Upper lobe of right lung (tissue), 1 donor: ENCODE data around the gene TJP2. TPM values are rescaled to one million over a fixed set of nuclear protein-coding genes. Genes with fewer than 3 reads are reported as not detected.

Experiments used
- ATAC-seq: fragments of 200-7000 bp; cut with Tn5 transposase; one replicate; pipeline ENCODE4 v1.9.1; 2020; ENCODE audit warnings: mild to moderate bottlenecking, moderate library complexity
- DNase-seq: peaks from one replicate; pipeline ENCODE4 v3.0.0-alpha.2; 2020
- H3K27ac ChIP-seq: fragments of 200-600 bp; one replicate; pipeline ENCODE4 v1.8.0; 2022
- H3K27me3 ChIP-seq: fragments of 200-600 bp; one replicate; pipeline ENCODE4 v1.8.0; 2022; ENCODE audit warnings: mild to moderate bottlenecking
- H3K36me3 ChIP-seq: fragments of 200-600 bp; one replicate; pipeline ENCODE4 v1.8.0; 2022
- H3K4me1 ChIP-seq: fragments of 200-600 bp; one replicate; pipeline ENCODE4 v1.8.0; 2022
- H3K4me3 ChIP-seq: fragments of 200-600 bp; one replicate; pipeline ENCODE4 v1.8.0; 2022; ENCODE audit warnings: mild to moderate bottlenecking
- H3K9me3 ChIP-seq: fragments of 200-600 bp; one replicate; pipeline ENCODE4 v1.8.0; 2022
- CTCF ChIP-seq: fragments of 200-600 bp; IDR thresholded peaks from one replicate; pipeline ENCODE4 v1.8.0; 2022; ENCODE audit warnings: antibody characterized with exemption
- intact Hi-C: fragments of 100-400 bp; cut with DNase I; formaldehyde crosslinking; loops from one replicate; pipeline ENCODE4 v1.11.0; 2022
- total RNA-seq: library from RNA; stranded (reverse); fragmentation: NEBNext Ultra II Directional; extraction: Animal tissue kit (Norgen Biotek cat#: 25700); gene quantifications from one replicate; pipeline ENCODE4 v1.2.1, GENCODE V29; 2021
- donor health status: DM: no; HTN: yes; CAD: no; lungs with severe emphysema.

TJP2 gene
- total RNA-seq, 1 donor from 2014 or later: 131 TPM

GRCh38 chr9:69293156-69293555, 119.1 kb downstream of the TJP2 start:
- intact Hi-C loops: no loop called here
- DNase-seq (no peak), ATAC-seq (no peak)
- no peaks in the 10 kb centered on the region for H3K27me3 ChIP-seq
- H3K4me3 ChIP-seq: no peak overlapping the region
- H3K4me1 ChIP-seq: no peaks in the 10 kb centered on the region
- TF ChIP-seq CTCF: no peak
- H3K36me3 ChIP-seq: no peaks in the 10 kb centered on the region
- H3K27ac ChIP-seq: no peak overlapping the region
- no peaks in the 10 kb centered on the region for H3K9me3 ChIP-seq

DNA sequence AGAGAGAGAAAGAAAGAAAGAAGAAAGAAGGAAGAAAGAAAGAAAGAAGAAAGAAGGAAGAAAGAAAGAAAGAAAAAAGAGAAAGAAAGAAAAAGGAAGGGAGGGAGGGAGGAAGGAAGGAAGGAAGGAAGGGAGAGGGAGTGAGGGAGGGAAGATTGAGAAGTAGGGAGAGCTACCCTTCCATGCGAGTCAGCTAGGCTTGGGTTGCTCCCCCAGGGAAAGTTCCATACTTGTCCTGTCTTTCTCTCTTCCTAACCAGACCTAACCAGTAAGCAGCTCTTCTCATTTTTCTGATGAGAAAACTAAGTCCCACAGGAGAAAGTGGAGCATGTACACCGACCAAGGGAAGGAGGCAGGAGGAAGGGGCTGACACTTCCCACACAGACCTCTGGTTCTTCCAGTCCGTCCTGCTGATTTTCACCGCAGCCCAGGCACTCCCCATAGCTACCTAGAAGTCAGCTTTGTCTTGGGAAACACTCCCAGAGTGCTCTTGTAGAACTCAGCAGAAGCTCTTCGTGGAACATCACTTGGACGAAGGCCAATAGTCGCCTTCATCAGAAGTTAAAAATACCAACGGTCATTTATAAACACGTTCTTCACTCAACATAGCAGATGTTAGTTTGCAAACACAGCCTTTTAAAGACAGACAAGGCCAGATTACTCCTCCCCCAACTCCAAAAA, 121.9 kb downstream of the TJP2 start:
- ATAC-seq (no peak), DNase-seq (no peak)
- H3K27me3 ChIP-seq: no peaks in the 10 kb centered on the region
- H3K4me3 ChIP-seq: no peak overlapping the region
- intact Hi-C loops: no loop called here
- no peak overlapping the region for H3K27ac ChIP-seq
- no peaks in the 10 kb centered on the region for H3K36me3 ChIP-seq
- H3K4me1 ChIP-seq: no peaks in the 10 kb centered on the region
- TF ChIP-seq CTCF: no peak
- H3K9me3 ChIP-seq: no peaks in the 10 kb centered on the region

GRCh38 chr9:69297300-69297980, 123.4 kb downstream of the TJP2 start:
- no peak overlapping the region for H3K27ac ChIP-seq
- ATAC-seq (peak; percentile 50), DNase-seq (no peak)
- intact Hi-C loops: no loop called here
- no peaks in the 10 kb centered on the region for H3K9me3 ChIP-seq
- no peaks in the 10 kb centered on the region for H3K4me1 ChIP-seq
- H3K4me3 ChIP-seq: no peak overlapping the region
- no peaks in the 10 kb centered on the region for H3K27me3 ChIP-seq
- no peaks in the 10 kb centered on the region for H3K36me3 ChIP-seq
- no peak for TF ChIP-seq CTCF

- Histone ChIP-seq H3K27ac (no peak overlapping the region), H3K36me3 (no peaks in the 10 kb centered on the region), H3K4me3 (no peak overlapping the region), H3K4me1 (no peaks in the 10 kb centered on the region), H3K27me3 (no peaks in the 10 kb centered on the region), H3K9me3 (no peaks in the 10 kb centered on the region)
- DNase-seq (no peak), ATAC-seq (no peak)
- no peak for TF ChIP-seq CTCF
- intact Hi-C loops: no loop called here
Observed at GRCh38 chr9:69299315-69299714, 125.2 kb downstream of the TJP2 start.

- intact Hi-C loops: no loop called here
- no peak overlapping the region for H3K27ac ChIP-seq
- TF ChIP-seq CTCF: no peak
- no peak overlapping the region for H3K4me3 ChIP-seq
- DNase-seq (no peak), ATAC-seq (no peak)
- H3K36me3 ChIP-seq: no peaks in the 10 kb centered on the region
- no peaks in the 10 kb centered on the region for H3K27me3 ChIP-seq
- H3K9me3 ChIP-seq: no peaks in the 10 kb centered on the region
- no peaks in the 10 kb centered on the region for H3K4me1 ChIP-seq
Observed at GRCh38 chr9:69299826-69300225, 125.7 kb downstream of the TJP2 start.
